Uterus (tissue), 4 donors: ENCODE measurements around the gene GTF2A1. TPM values are rescaled to one million over a fixed set of nuclear protein-coding genes. Genes with fewer than 3 reads are reported as not detected.

Source experiments
- DNase-seq, 2 donors: peaks; one replicate each; pipeline ENCODE4 v3.0.0-alpha.2; 2019 to 2020
- H3K27ac ChIP-seq, 2 donors: fragments of 200-600 bp; sonication (generic); 1 replicate in 1 of 2; 2 replicates in 1 of 2; pipeline ENCODE4 v1.5.1; 2016 to 2018
- H3K27me3 ChIP-seq, 2 donors: fragments of 200-600 bp; sonication (generic); one replicate each; pipeline ENCODE4 v1.5.1; 2018 to 2019; ENCODE audit warnings: control low read depth in 1 of 2
- H3K36me3 ChIP-seq, 2 donors: fragments of 200-600 bp; sonication (generic); one replicate each; pipeline ENCODE4 v1.5.1; 2019; ENCODE audit warnings: control low read depth in 1 of 2
- H3K4me1 ChIP-seq, 2 donors: fragments of 200-600 bp; sonication (generic); one replicate each; pipeline ENCODE4 v1.5.1; 2018 to 2019; ENCODE audit warnings: control low read depth in 1 of 2
- H3K4me3 ChIP-seq, 2 donors: fragments of 200-600 bp; sonication (generic); 1 replicate in 1 of 2; 2 replicates in 1 of 2; pipeline ENCODE4 v1.5.1; 2018 to 2019; ENCODE audit warnings: mild to moderate bottlenecking in 1 of 2
- H3K9me3 ChIP-seq, 2 donors: fragments of 200-600 bp; sonication (generic); one replicate each; pipeline ENCODE4 v1.5.1; 2019; ENCODE audit warnings: control low read depth in 1 of 2
- POLR2A ChIP-seq, 2 donors: fragments of 450-650 bp; IDR thresholded peaks; one replicate each; pipeline ENCODE4 v1.6.1; 2016; ENCODE audit warnings: antibody characterized with exemption in 2 of 2, mild to moderate bottlenecking in 1 of 2, moderate library complexity in 1 of 2
- intact Hi-C: fragments of 100-400 bp; cut with DNase I; formaldehyde crosslinking; loops from one replicate; pipeline ENCODE4 v1.15.1; 2023; ENCODE audit warnings: low total_unique reads
- total RNA-seq, 4 donors: library from RNA; depleted of rRNA in 3 of 4; stranded (reverse); fragments of >200 nt in 3 of 4; gene quantifications; one replicate each; pipeline versions ENCODE4 v1.1.0 to v1.2.4, GENCODE V29; 2014 to 2023
- TF ChIP-seq, protein P1 (sequence below), 4 experiments: fragments of 200-600 bp in 2 of 4; fragments of 450-650 bp in 2 of 4; sonication (generic) in 2 of 4; IDR thresholded peaks; one replicate each; pipeline ENCODE4 v1.5.1; 2016 to 2019; ENCODE audit warnings: antibody characterized with exemption in 4 of 4, mild to moderate bottlenecking in 2 of 4, moderate library complexity in 1 of 4
- donor health status: DM: yes; HTN: yes; CAD: no.

The GTF2A1 gene
- total RNA-seq, 4 donors from 2014 or later, result 28.2 to 52.4 (median 35.9) TPM

GRCh38 chr14:81208489-81208888, 12.3 kb downstream of the GTF2A1 start:
- Histone ChIP-seq H3K9me3 (no peaks in the 10 kb centered on the region), H3K4me3 (no peak overlapping the region), H3K36me3 (peaks cover 0 to 3% of the 10 kb centered on the region in 2 donors), H3K27me3 (no peaks in the 10 kb centered on the region), H3K27ac (no peak overlapping the region), H3K4me1 (no peaks in the 10 kb centered on the region)
- no peak for DNase-seq
- intact Hi-C loops, result no loop called here
- TF ChIP-seq, protein P1, sequence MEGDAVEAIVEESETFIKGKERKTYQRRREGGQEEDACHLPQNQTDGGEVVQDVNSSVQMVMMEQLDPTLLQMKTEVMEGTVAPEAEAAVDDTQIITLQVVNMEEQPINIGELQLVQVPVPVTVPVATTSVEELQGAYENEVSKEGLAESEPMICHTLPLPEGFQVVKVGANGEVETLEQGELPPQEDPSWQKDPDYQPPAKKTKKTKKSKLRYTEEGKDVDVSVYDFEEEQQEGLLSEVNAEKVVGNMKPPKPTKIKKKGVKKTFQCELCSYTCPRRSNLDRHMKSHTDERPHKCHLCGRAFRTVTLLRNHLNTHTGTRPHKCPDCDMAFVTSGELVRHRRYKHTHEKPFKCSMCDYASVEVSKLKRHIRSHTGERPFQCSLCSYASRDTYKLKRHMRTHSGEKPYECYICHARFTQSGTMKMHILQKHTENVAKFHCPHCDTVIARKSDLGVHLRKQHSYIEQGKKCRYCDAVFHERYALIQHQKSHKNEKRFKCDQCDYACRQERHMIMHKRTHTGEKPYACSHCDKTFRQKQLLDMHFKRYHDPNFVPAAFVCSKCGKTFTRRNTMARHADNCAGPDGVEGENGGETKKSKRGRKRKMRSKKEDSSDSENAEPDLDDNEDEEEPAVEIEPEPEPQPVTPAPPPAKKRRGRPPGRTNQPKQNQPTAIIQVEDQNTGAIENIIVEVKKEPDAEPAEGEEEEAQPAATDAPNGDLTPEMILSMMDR (IDR thresholded peaks at IDR 0.05), result no peak
- TF ChIP-seq POLR2A (IDR thresholded peaks at IDR 0.05), result no peak

DNA sequence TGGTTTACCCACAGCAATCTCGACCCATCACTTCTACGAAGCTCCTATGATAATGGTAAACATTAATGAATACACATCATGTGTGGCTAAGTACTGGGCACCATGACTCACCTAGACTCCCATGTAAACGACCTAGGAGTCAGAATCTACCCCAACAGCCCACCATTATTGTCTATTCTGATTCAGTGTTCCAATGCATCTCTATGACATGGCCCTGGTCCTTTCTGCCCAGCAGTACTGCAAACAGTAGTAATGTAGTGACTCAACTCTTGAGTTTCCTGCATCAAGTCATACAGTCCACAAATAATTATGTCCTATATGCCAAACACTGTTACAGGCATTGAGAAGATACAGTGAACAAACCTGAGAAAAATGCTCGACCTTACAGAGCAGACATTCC, 14.6 kb downstream of the GTF2A1 start:
- no peak overlapping the region for H3K4me3 ChIP-seq
- TF ChIP-seq, protein P1 (IDR thresholded peaks at IDR 0.05), result no peak
- no peak for TF ChIP-seq POLR2A (IDR thresholded peaks at IDR 0.05)
- no peaks in the 10 kb centered on the region for H3K9me3 ChIP-seq
- peaks cover 0 to 3% of the 10 kb centered on the region in 2 donors for H3K36me3 ChIP-seq
- intact Hi-C loops, result no loop called here
- no peaks in the 10 kb centered on the region for H3K27me3 ChIP-seq
- H3K4me1 ChIP-seq, result no peaks in the 10 kb centered on the region
- DNase-seq, result no peak
- H3K27ac ChIP-seq, result no peak overlapping the region

- Histone ChIP-seq H3K4me1 (no peaks in the 10 kb centered on the region), H3K4me3 (no peak overlapping the region), H3K27me3 (no peaks in the 10 kb centered on the region), H3K27ac (no peak overlapping the region), H3K9me3 (no peaks in the 10 kb centered on the region), H3K36me3 (peaks cover 0 to 3% of the 10 kb centered on the region in 2 donors)
- DNase-seq, result no peak
- intact Hi-C loops, result no loop called here
- TF ChIP-seq, protein P1 (IDR thresholded peaks at IDR 0.05), result no peak
- TF ChIP-seq POLR2A (IDR thresholded peaks at IDR 0.05), result no peak
These were observed 15.1 kb downstream of the GTF2A1 start for GRCh38 chr14:81205639-81206038.

DNA sequence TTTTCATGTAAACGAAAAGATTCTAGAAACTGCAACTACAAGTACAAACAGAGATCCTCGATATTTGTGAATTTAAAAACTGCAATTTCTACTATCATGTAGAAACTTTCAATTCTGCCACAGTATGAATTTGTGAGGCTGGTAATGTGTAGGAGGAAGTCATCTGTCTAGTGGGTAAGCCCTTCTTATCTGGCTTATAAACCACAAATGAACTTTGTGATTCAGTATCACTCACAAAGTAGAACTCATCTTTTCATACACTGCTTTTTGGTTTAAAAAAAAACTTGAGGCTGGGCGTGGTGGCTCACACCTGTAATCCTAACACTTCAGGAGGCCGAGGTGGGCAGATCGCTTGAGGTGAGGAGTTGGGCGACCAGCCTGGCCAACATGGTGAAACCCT, 20.7 kb downstream of the GTF2A1 start:
- H3K36me3 ChIP-seq, result peaks cover 0 to 3% of the 10 kb centered on the region in 2 donors
- intact Hi-C loops, result no loop called here
- no peak overlapping the region for H3K4me3 ChIP-seq
- H3K4me1 ChIP-seq, result no peaks in the 10 kb centered on the region
- H3K27me3 ChIP-seq, result no peaks in the 10 kb centered on the region
- no peak for TF ChIP-seq POLR2A (IDR thresholded peaks at IDR 0.05)
- TF ChIP-seq, protein P1 (IDR thresholded peaks at IDR 0.05), result no peak
- DNase-seq, result no peak
- no peaks in the 10 kb centered on the region for H3K9me3 ChIP-seq
- H3K27ac ChIP-seq, result no peak overlapping the region

GRCh38 chr14:81199084-81199483, 21.7 kb downstream of the GTF2A1 start:
- Histone ChIP-seq H3K4me1 (no peaks in the 10 kb centered on the region), H3K4me3 (no peak overlapping the region), H3K27ac (no peak overlapping the region), H3K36me3 (peaks cover 0 to under 1% of the 10 kb centered on the region in 2 donors), H3K27me3 (no peaks in the 10 kb centered on the region), H3K9me3 (no peaks in the 10 kb centered on the region)
- TF ChIP-seq POLR2A (IDR thresholded peaks at IDR 0.05), result no peak
- TF ChIP-seq, protein P1 (IDR thresholded peaks at IDR 0.05), result no peak
- intact Hi-C loops, result no loop called here
- DNase-seq, result no peak
